Common myeloid progenitor, CD34-positive (primary cell): ENCODE results near the gene NME9.
A peak's percentile ranks its signal among the peaks of the same experiment; 100 is the strongest.

ENCODE experiments used
- CTCF ChIA-PET: fragments of 350-600 bp; sonication (Branson Sonifier 250); formaldehyde crosslinking; loops from one replicate; lab custom pipeline; 2021; ENCODE audit warnings: antibody characterized with exemption; lab: Charles Lee
- POLR2A ChIA-PET: fragments of 350-600 bp; sonication (Branson Sonifier 250); formaldehyde crosslinking; loops from one replicate; lab custom pipeline; 2021; ENCODE audit warnings: antibody characterized with exemption; lab: Charles Lee
- DNase-seq, 3 donors: peaks; one replicate each; pipeline versions ENCODE4 v3.0.0 to v3.0.0-alpha.2; 2013
- H3K27ac ChIP-seq, 2 experiments: 1 replicate in 1 of 2; 2 replicates in 1 of 2; pipeline ENCODE4 v1.7.0; 2013; ENCODE audit warnings: inconsistent platforms in 2 of 2, low read length in 2 of 2, mild to moderate bottlenecking in 2 of 2, low read depth in 1 of 2, moderate library complexity in 1 of 2; ENCODE audit not compliant: severe bottlenecking in 2 of 2, insufficient read depth in 1 of 2, poor library complexity in 1 of 2
- H3K27me3 ChIP-seq, 5 experiments: replicated peaks in 2 of 5; 1 replicate in 3 of 5; 2 replicates in 2 of 5; pipeline versions ENCODE4 v1.6.1 to v1.7.0; 2013; ENCODE audit warnings: low read length in 4 of 5, mild to moderate bottlenecking in 2 of 5, moderate library complexity in 2 of 5, inconsistent platforms in 1 of 5; ENCODE audit not compliant: insufficient read depth in 5 of 5, control insufficient read depth in 4 of 5
- H3K36me3 ChIP-seq, 4 experiments: 1 replicate in 2 of 4; 2 replicates in 2 of 4; pipeline versions ENCODE4 v1.6.1 to v1.7.0; 2013; ENCODE audit warnings: low read length in 3 of 4, control low read depth in 1 of 4, mild to moderate bottlenecking in 1 of 4; ENCODE audit not compliant: control insufficient read depth in 4 of 4, insufficient read depth in 4 of 4
- H3K4me1 ChIP-seq, 4 experiments: 1 replicate in 3 of 4; 2 replicates in 1 of 4; pipeline versions ENCODE4 v1.6.1 to v1.7.1; 2013; ENCODE audit warnings: low read length in 3 of 4, mild to moderate bottlenecking in 3 of 4, control low read depth in 1 of 4, inconsistent platforms in 1 of 4, moderate library complexity in 1 of 4; ENCODE audit not compliant: control insufficient read depth in 4 of 4, insufficient read depth in 4 of 4; ENCODE audit errors: control extremely low read depth in 1 of 4
- H3K4me3 ChIP-seq, 7 experiments: 1 replicate in 4 of 7; 2 replicates in 3 of 7; pipeline versions ENCODE4 v1.5.1 to v1.7.0; 2013; ENCODE audit warnings: mild to moderate bottlenecking in 7 of 7, low read length in 6 of 7, moderate library complexity in 6 of 7, inconsistent platforms in 2 of 7, low read depth in 2 of 7, control low read depth in 1 of 7; ENCODE audit not compliant: insufficient read depth in 4 of 7, control insufficient read depth in 1 of 7; ENCODE audit errors: extremely low read depth in 1 of 7
- H3K9me3 ChIP-seq, 5 experiments: 1 replicate in 4 of 5; 2 replicates in 1 of 5; pipeline versions ENCODE4 v1.6.1 to v1.7.1; 2013; ENCODE audit warnings: low read length in 4 of 5, mild to moderate bottlenecking in 2 of 5, inconsistent platforms in 1 of 5, low read depth in 1 of 5, moderate library complexity in 1 of 5; ENCODE audit not compliant: control insufficient read depth in 4 of 5, insufficient read depth in 2 of 5; ENCODE audit errors: control extremely low read depth in 1 of 5
- WGBS: methylation state at CpG from one replicate; pipeline ENCODE4 v1.1.5; 2013; ENCODE audit not compliant: insufficient coverage; 5-methylcytosine and 5-hydroxymethylcytosine counted together

Gene NME9

GRCh38 chr3:138355071-138355470 is 25.4 kb upstream of the NME9 start:
- no peaks in the 10 kb centered on the region for H3K9me3 ChIP-seq
- ChIA-PET POLR2A (no interaction called here), CTCF (interaction anchor here (0.6 kb wide), 1 partner anchor 587 kb away, joined by 3 read pairs; no protein-coding TSS in a partner anchor)
- no peak overlapping the region for H3K4me3 ChIP-seq
- H3K27ac ChIP-seq: no peak overlapping the region
- no peaks in the 10 kb centered on the region for H3K36me3 ChIP-seq
- DNase-seq: no peak
- WGBS: 100% methylated on average over 1 of the region's 3 CpGs
- H3K27me3 ChIP-seq: peaks cover 0 to 6% (median 0%) of the 10 kb centered on the region in 5 experiments
- H3K4me1 ChIP-seq: no peaks in the 10 kb centered on the region

GRCh38 chr3:138354376-138354775 is 24.7 kb upstream of the NME9 start:
- H3K27me3 ChIP-seq: peaks cover 0 to 8% (median 0%) of the 10 kb centered on the region in 5 experiments
- H3K4me1 ChIP-seq: no peaks in the 10 kb centered on the region
- no peak for DNase-seq
- no peak overlapping the region for H3K4me3 ChIP-seq
- no peak overlapping the region for H3K27ac ChIP-seq
- H3K36me3 ChIP-seq: no peaks in the 10 kb centered on the region
- H3K9me3 ChIP-seq: no peaks in the 10 kb centered on the region
- ChIA-PET CTCF (no interaction called here), POLR2A (no interaction called here)

GRCh38 chr3:138351916-138352550 is 22.4 kb upstream of the NME9 start:
- CTCF ChIA-PET: interaction anchor here (1.3 kb wide), 1 partner anchor 16 kb away, joined by 3 read pairs; no protein-coding TSS in a partner anchor
- no peak for DNase-seq
- peaks cover 0 to 12% (median 0%) of the 10 kb centered on the region in 5 experiments for H3K27me3 ChIP-seq
- no peak overlapping the region for H3K27ac ChIP-seq
- peaks cover 0 to 10% (median 8%) of the 10 kb centered on the region in 4 experiments for H3K4me1 ChIP-seq
- H3K36me3 ChIP-seq: no peaks in the 10 kb centered on the region
- POLR2A ChIA-PET: no interaction called here
- H3K9me3 ChIP-seq: no peaks in the 10 kb centered on the region
- WGBS: 97% methylated on average over 5 of the region's 5 CpGs
- no peak overlapping the region for H3K4me3 ChIP-seq

- no peaks in the 10 kb centered on the region for H3K36me3 ChIP-seq
- DNase-seq: no peak
- H3K9me3 ChIP-seq: no peaks in the 10 kb centered on the region
- POLR2A ChIA-PET: no interaction called here
- H3K4me3 ChIP-seq: no peak overlapping the region
- CTCF ChIA-PET: interaction anchor here (1.0 to 2.2 kb wide), 3 partner anchors 17 to 572 kb away, joined by 3 to 14 read pairs (median 3); no protein-coding TSS in a partner anchor
- H3K27me3 ChIP-seq: peaks cover 0 to 14% (median 4%) of the 10 kb centered on the region in 5 experiments
- H3K27ac ChIP-seq: no peak overlapping the region
- H3K4me1 ChIP-seq: peaks cover 0 to 10% (median 8%) of the 10 kb centered on the region in 4 experiments
These were observed 21.5 kb upstream of the NME9 start for GRCh38 chr3:138351151-138351550.

- POLR2A ChIA-PET: no interaction called here
- DNase-seq: no peak
- 68% methylated on average over 6 of the region's 15 CpGs for WGBS
These were observed 20.4 kb upstream of the NME9 start for GRCh38 chr3:138349926-138350665.

GRCh38 chr3:138348754-138349739 is 19.4 kb upstream of the NME9 start:
- H3K4me3 ChIP-seq: peak overlapping the region; percentile 60 to 90 (median 76)
- no peaks in the 10 kb centered on the region for H3K36me3 ChIP-seq
- H3K4me1 ChIP-seq: peaks cover 0 to 10% (median 8%) of the 10 kb centered on the region in 4 experiments
- peaks cover 0 to 14% (median 4%) of the 10 kb centered on the region in 5 experiments for H3K27me3 ChIP-seq
- no peak overlapping the region for H3K27ac ChIP-seq
- peak in 2 of 3 donors; percentile 55 to 63 for DNase-seq
- CTCF ChIA-PET: interaction anchor here (1.1 to 6.8 kb wide), 5 partner anchors 16 to 169 kb away, joined by 3 to 65 read pairs (median 5); no protein-coding TSS in a partner anchor
- no peaks in the 10 kb centered on the region for H3K9me3 ChIP-seq
- POLR2A ChIA-PET: no interaction called here
- 17% methylated on average over 29 of the region's 58 CpGs for whole genome bisulfite sequencing

More at GRCh38 chr3:138349926-138350665, 20.4 kb upstream of the NME9 start:
- Histone ChIP-seq H3K27me3 (peaks cover 0 to 16% (median 4%) of the 10 kb centered on the region in 5 experiments), H3K4me1 (peaks cover 0 to 10% (median 8%) of the 10 kb centered on the region in 4 experiments), H3K9me3 (no peaks in the 10 kb centered on the region), H3K36me3 (no peaks in the 10 kb centered on the region), H3K4me3 (no peak overlapping the region), H3K27ac (no peak overlapping the region)
- CTCF ChIA-PET: interaction anchor here (1.0 to 2.2 kb wide), 4 partner anchors 18 to 573 kb away, joined by 3 to 14 read pairs (median 4); no protein-coding TSS in a partner anchor
